Endothelial cell of umbilical vein (primary cell): ENCODE data around the gene DESI2.
"Not testable (repeated sequence)": the region's sequence is repeated elsewhere in the genome, so short reads cannot be mapped to it uniquely, and the experiment has no call there.

Experiments used
- EZH2 ChIP-seq: IDR thresholded peaks from 2 replicates; pipeline ENCODE4 v1.6.1; 2012; ENCODE audit warnings: borderline replicate concordance, low read depth, mild to moderate bottlenecking, moderate library complexity, low read length, inconsistent platforms; ENCODE audit not compliant: severe bottlenecking
- GATA2 ChIP-seq: IDR thresholded peaks from 2 replicates; pipeline ENCODE4 v1.7.0; 2011; ENCODE audit warnings: low read depth, mild to moderate bottlenecking, moderate library complexity, mixed read lengths, low read length; ENCODE audit not compliant: insufficient read length, insufficient read depth
- POLR2A ChIP-seq: IDR thresholded peaks from 2 replicates; pipeline ENCODE4 v1.6.1; 2012; ENCODE audit warnings: low read depth, mild to moderate bottlenecking, control low read depth, low read length
- POLR2AphosphoS5 ChIP-seq: IDR thresholded peaks from 2 replicates; pipeline ENCODE4 v1.6.1; 2012; ENCODE audit warnings: low read depth, mild to moderate bottlenecking, control low read depth, low read length, moderate library complexity; ENCODE audit not compliant: insufficient read depth
- TF ChIP-seq, protein P1 (sequence below), 2 donors: IDR thresholded peaks; 1 replicate in 1 of 2; 2 replicates in 1 of 2; pipeline ENCODE4 v1.5.1; 2011; ENCODE audit warnings: low read length in 2 of 2, mild to moderate bottlenecking in 2 of 2, moderate library complexity in 2 of 2, control low read depth in 1 of 2, inconsistent platforms in 1 of 2, low read depth in 1 of 2; ENCODE audit not compliant: insufficient read depth in 1 of 2; ENCODE audit errors: extremely low read depth in 1 of 2

DNA sequence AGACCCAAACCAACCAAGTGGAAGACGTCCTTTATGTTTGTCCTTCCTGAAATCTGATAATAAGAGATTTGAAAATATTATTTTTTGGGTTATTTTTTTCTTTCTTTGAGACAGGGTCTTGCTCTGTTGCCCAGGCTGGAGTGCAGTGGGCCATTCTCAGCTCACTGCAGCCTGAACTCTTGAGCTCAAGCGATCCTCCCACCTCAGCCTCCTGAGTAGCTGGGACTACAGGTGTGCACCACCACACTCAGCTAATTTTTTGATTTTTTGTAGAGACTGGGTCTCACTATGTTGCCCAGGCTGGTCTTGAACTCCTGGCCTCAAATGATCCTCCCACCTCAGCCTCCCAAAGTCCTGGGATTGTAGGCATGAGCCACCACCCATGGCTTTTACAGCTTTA, 86.2 kb downstream of the DESI2 start:
- TF ChIP-seq, protein P1, sequence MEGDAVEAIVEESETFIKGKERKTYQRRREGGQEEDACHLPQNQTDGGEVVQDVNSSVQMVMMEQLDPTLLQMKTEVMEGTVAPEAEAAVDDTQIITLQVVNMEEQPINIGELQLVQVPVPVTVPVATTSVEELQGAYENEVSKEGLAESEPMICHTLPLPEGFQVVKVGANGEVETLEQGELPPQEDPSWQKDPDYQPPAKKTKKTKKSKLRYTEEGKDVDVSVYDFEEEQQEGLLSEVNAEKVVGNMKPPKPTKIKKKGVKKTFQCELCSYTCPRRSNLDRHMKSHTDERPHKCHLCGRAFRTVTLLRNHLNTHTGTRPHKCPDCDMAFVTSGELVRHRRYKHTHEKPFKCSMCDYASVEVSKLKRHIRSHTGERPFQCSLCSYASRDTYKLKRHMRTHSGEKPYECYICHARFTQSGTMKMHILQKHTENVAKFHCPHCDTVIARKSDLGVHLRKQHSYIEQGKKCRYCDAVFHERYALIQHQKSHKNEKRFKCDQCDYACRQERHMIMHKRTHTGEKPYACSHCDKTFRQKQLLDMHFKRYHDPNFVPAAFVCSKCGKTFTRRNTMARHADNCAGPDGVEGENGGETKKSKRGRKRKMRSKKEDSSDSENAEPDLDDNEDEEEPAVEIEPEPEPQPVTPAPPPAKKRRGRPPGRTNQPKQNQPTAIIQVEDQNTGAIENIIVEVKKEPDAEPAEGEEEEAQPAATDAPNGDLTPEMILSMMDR (IDR thresholded peaks at IDR 0.05; ENCODE audit: extremely low read depth in 1 of 2, insufficient read depth in 1 of 2, low read depth in 1 of 2, low read length in 2 of 2), result not testable (repeated sequence)
- not testable (repeated sequence) for TF ChIP-seq EZH2, POLR2AphosphoS5, POLR2A, GATA2
